HepG2 (cell line): Measurements from ENCODE around the gene CDAN1. TPM values are rescaled to one million over a fixed set of nuclear protein-coding genes. Genes with fewer than 3 reads are reported as not detected.

ENCODE experiments used
- BCLAF1 ChIP-seq: fragments of 450-650 bp; IDR thresholded peaks from 2 replicates; pipeline ENCODE4 v1.6.1; 2017; ENCODE audit warnings: mild to moderate bottlenecking
- ETV5 ChIP-seq: IDR thresholded peaks from 2 replicates; pipeline ENCODE4 v1.6.1; 2018; ENCODE audit warnings: missing biosample characterization, missing genetic modification reagents, inconsistent platforms, borderline replicate concordance
- KAT8 ChIP-seq: IDR thresholded peaks from 2 replicates; pipeline ENCODE4 v1.6.1; 2016; ENCODE audit warnings: missing genetic modification reagents, missing compliant biosample characterization
- U2AF1 ChIP-seq: fragments of 200-400 bp; formaldehyde crosslinking; optimal IDR thresholded peaks from 2 replicates; pipeline ENCODE3; 2017; ENCODE audit warnings: mild to moderate bottlenecking, low read depth, low read length
- polyA plus RNA-seq, 8 experiments: library from polyadenylated mRNA; depleted of rRNA in 3 of 8; stranded (reverse) in 7 of 8; unstranded in 1 of 8; fragments of >200 nt; fragmentation: Illumina TruSeq in 4 of 8; extraction: Trizol in 4 of 8; gene quantifications; 2 replicates each; pipeline versions ENCODE4 v1.2.1 to v1.2.3, GENCODE V29; 2011 to 2016; ENCODE audit warnings: low read depth in 4 of 8, missing spikeins in 1 of 8, mixed read lengths in 1 of 8; ENCODE audit not compliant: insufficient read depth in 1 of 8
- total RNA-seq, 5 experiments: library from RNA; depleted of rRNA; stranded (reverse); fragments of >200 nt; fragmentation: Illumina TruSeq; extraction: Trizol; gene quantifications; 2 replicates each; pipeline ENCODE4 v1.2.3, GENCODE V29; 2016; ENCODE audit warnings: low read depth in 1 of 5
- TF ChIP-seq, protein P1 (sequence below), 2 experiments: fragments of 450-650 bp in 1 of 2; sonication (generic) in 1 of 2; formaldehyde crosslinking in 1 of 2; IDR thresholded peaks; 2 replicates each; pipeline versions ENCODE4 v1.6.1 to v1.8.0; 2016 to 2022; ENCODE audit warnings: antibody characterized with exemption in 1 of 2, mild to moderate bottlenecking in 1 of 2, missing genetic modification reagents in 1 of 2

CDAN1 gene
- total and polyA plus RNA-seq, 2 of the 13 experiments (the other 11 are each of a cell fraction or from before 2014, with no cell fraction given) = 5.0 to 16.1 TPM

GRCh38 chr15:42707873-42708544 is 28.9 kb downstream of the CDAN1 start (continued):
- TF ChIP-seq, protein P1, sequence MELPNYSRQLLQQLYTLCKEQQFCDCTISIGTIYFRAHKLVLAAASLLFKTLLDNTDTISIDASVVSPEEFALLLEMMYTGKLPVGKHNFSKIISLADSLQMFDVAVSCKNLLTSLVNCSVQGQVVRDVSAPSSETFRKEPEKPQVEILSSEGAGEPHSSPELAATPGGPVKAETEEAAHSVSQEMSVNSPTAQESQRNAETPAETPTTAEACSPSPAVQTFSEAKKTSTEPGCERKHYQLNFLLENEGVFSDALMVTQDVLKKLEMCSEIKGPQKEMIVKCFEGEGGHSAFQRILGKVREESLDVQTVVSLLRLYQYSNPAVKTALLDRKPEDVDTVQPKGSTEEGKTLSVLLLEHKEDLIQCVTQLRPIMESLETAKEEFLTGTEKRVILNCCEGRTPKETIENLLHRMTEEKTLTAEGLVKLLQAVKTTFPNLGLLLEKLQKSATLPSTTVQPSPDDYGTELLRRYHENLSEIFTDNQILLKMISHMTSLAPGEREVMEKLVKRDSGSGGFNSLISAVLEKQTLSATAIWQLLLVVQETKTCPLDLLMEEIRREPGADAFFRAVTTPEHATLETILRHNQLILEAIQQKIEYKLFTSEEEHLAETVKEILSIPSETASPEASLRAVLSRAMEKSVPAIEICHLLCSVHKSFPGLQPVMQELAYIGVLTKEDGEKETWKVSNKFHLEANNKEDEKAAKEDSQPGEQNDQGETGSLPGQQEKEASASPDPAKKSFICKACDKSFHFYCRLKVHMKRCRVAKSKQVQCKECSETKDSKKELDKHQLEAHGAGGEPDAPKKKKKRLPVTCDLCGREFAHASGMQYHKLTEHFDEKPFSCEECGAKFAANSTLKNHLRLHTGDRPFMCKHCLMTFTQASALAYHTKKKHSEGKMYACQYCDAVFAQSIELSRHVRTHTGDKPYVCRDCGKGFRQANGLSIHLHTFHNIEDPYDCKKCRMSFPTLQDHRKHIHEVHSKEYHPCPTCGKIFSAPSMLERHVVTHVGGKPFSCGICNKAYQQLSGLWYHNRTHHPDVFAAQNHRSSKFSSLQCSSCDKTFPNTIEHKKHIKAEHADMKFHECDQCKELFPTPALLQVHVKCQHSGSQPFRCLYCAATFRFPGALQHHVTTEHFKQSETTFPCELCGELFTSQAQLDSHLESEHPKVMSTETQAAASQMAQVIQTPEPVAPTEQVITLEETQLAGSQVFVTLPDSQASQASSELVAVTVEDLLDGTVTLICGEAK (IDR thresholded peaks at IDR 0.05) = peak; percentile 77
- TF ChIP-seq, protein P1 (CRISPR knock-in tag; IDR thresholded peaks at IDR 0.05) = peak; percentile 99
- TF ChIP-seq ETV5 = peak; percentile 53; the same call in 1 of the 2 replicates
- TF ChIP-seq BCLAF1 = no peak
- 0 out of 2 replicates have a peak, but pooled peaks have one; percentile 21 for TF ChIP-seq KAT8 (CRISPR knock-in tag)
- no peak for TF ChIP-seq U2AF1
